Suppressor macrophage (primary cell): ENCODE results near the gene HMGB2.

ENCODE experiments used
- DNase-seq, 4 experiments: peaks; one replicate each; pipeline ENCODE4 v3.0.0-alpha.2; 2020 to 2022

HMGB2 gene

GRCh38 chr4:173288296-173288695 is 45.9 kb downstream of the HMGB2 start:
- peak; percentile 76 to 89 (median 81) for DNase-seq

GRCh38 chr4:173287486-173287885 is 46.7 kb downstream of the HMGB2 start:
- no peak for DNase-seq

- DNase-seq = no peak
Measured at GRCh38 chr4:173284463-173284862, 49.7 kb downstream of the HMGB2 start.

GRCh38 chr4:173282626-173283025 is 51.5 kb downstream of the HMGB2 start:
- DNase-seq = no peak

- DNase-seq = no peak
Measured at GRCh38 chr4:173282256-173282562, 51.9 kb downstream of the HMGB2 start.

- peak; percentile 23 to 45 (median 36) for DNase-seq
Measured at GRCh38 chr4:173281406-173282255, 52.5 kb downstream of the HMGB2 start.
